ENCODE data around the gene MYBPHL. TPM values are rescaled to one million over a fixed set of nuclear protein-coding genes. Genes with fewer than 3 reads are reported as not detected.

MYBPHL gene
- total RNA-seq, 1 donor = not detected

- no peak overlapping the region for H3K4me2 ChIP-seq (ENCODE audit: insufficient read depth, low read length)
- DNase-seq (ENCODE audit: insufficient read length, low spot score, missing footprints) = peak; percentile 78
- H3K36me3 ChIP-seq (ENCODE audit: insufficient read depth, low read length) = no peaks in the 10 kb centered on the region
- H4K20me1 ChIP-seq (ENCODE audit: insufficient read depth, low read length) = no peaks in the 10 kb centered on the region
- H3K27me3 ChIP-seq (ENCODE audit: insufficient read depth, low read length) = no peaks in the 10 kb centered on the region
- H3K4me1 ChIP-seq (ENCODE audit: insufficient read depth, low read length) = peaks cover 6% of the 10 kb centered on the region
- no peak overlapping the region for H3K4me3 ChIP-seq (ENCODE audit: insufficient read depth, low read length)
- no peaks in the 10 kb centered on the region for H3K79me2 ChIP-seq (ENCODE audit: insufficient read depth, low read length)
- TF ChIP-seq, protein P1, sequence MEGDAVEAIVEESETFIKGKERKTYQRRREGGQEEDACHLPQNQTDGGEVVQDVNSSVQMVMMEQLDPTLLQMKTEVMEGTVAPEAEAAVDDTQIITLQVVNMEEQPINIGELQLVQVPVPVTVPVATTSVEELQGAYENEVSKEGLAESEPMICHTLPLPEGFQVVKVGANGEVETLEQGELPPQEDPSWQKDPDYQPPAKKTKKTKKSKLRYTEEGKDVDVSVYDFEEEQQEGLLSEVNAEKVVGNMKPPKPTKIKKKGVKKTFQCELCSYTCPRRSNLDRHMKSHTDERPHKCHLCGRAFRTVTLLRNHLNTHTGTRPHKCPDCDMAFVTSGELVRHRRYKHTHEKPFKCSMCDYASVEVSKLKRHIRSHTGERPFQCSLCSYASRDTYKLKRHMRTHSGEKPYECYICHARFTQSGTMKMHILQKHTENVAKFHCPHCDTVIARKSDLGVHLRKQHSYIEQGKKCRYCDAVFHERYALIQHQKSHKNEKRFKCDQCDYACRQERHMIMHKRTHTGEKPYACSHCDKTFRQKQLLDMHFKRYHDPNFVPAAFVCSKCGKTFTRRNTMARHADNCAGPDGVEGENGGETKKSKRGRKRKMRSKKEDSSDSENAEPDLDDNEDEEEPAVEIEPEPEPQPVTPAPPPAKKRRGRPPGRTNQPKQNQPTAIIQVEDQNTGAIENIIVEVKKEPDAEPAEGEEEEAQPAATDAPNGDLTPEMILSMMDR (IDR thresholded peaks at IDR 0.05; ENCODE audit: extremely low read depth, low read depth, low read length) = no peak
- no peaks in the 10 kb centered on the region for H3K9me3 ChIP-seq (ENCODE audit: low read depth, low read length)
- no peak overlapping the region for H3K27ac ChIP-seq (ENCODE audit: low read depth, low read length)
- H2AFZ ChIP-seq (ENCODE audit: low read length) = no peak overlapping the region
These were observed 41.8 kb downstream of the MYBPHL start for GRCh38 chr1:109265016-109265415.

DNA sequence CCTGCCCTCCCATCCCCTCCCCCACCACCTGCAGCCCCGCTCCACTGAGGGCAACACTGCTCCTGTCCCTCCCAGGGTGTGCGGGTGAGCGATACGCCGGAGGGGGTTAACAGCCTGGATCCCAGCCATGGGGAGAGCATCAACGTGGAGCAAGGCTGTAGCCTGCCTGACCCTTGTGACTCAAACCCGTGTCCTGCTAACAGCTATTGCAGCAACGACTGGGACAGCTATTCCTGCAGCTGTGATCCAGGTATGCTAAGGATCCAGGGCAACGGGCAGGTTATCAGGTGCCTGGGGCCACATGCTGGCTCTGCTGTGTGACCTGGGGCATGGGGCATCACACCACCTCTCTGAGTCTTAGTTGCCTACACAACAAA lies 42.4 kb downstream of the MYBPHL start:
- H3K4me2 ChIP-seq (ENCODE audit: insufficient read depth, low read length) = no peak overlapping the region
- no peak overlapping the region for H3K27ac ChIP-seq (ENCODE audit: low read depth, low read length)
- no peaks in the 10 kb centered on the region for H3K36me3 ChIP-seq (ENCODE audit: insufficient read depth, low read length)
- H3K4me1 ChIP-seq (ENCODE audit: insufficient read depth, low read length) = peaks cover 6% of the 10 kb centered on the region
- H3K4me3 ChIP-seq (ENCODE audit: insufficient read depth, low read length) = no peak overlapping the region
- H3K79me2 ChIP-seq (ENCODE audit: insufficient read depth, low read length) = no peaks in the 10 kb centered on the region
- H4K20me1 ChIP-seq (ENCODE audit: insufficient read depth, low read length) = no peaks in the 10 kb centered on the region
- no peak overlapping the region for H2AFZ ChIP-seq (ENCODE audit: low read length)
- DNase-seq (ENCODE audit: insufficient read length, low spot score, missing footprints) = peak; percentile 60
- no peaks in the 10 kb centered on the region for H3K27me3 ChIP-seq (ENCODE audit: insufficient read depth, low read length)
- TF ChIP-seq, protein P1 (IDR thresholded peaks at IDR 0.05; ENCODE audit: extremely low read depth, low read depth, low read length) = no peak
- H3K9me3 ChIP-seq (ENCODE audit: low read depth, low read length) = no peaks in the 10 kb centered on the region

DNA sequence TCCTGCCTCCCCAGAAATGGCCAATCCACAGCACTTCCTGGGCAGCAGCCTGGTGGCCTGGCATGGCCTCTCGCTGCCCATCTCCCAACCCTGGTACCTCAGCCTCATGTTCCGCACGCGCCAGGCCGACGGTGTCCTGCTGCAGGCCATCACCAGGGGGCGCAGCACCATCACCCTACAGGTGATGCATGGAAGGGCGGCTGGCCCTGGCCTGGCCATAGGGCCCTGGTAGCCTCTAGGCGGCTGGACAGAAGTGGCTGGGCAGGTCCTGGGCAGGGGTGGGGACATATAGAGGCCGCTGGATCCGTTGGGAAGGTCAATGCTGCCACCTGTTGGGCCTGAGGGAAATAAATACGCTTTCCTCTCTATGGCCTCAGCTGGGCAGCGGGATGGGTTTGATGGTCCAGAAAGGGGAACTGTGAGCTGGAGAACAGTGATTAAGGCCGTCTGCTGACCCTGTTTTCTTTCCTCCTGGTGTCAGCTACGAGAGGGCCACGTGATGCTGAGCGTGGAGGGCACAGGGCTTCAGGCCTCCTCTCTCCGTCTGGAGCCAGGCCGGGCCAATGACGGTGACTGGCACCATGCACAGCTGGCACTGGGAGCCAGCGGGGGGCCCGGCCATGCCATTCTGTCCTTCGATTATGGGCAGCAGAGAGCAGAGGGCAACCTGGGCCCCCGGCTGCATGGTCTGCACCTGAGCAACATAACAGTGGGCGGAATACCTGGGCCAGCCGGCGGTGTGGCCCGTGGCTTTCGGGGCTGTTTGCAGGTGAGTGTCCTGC lies 43.0 kb downstream of the MYBPHL start:
- no peaks in the 10 kb centered on the region for H3K36me3 ChIP-seq (ENCODE audit: insufficient read depth, low read length)
- H3K9me3 ChIP-seq (ENCODE audit: low read depth, low read length) = no peaks in the 10 kb centered on the region
- peaks cover 6% of the 10 kb centered on the region for H3K4me1 ChIP-seq (ENCODE audit: insufficient read depth, low read length)
- H3K27ac ChIP-seq (ENCODE audit: low read depth, low read length) = no peak overlapping the region
- no peak overlapping the region for H3K4me2 ChIP-seq (ENCODE audit: insufficient read depth, low read length)
- H2AFZ ChIP-seq (ENCODE audit: low read length) = peak overlapping the region; percentile 50
- H3K27me3 ChIP-seq (ENCODE audit: insufficient read depth, low read length) = no peaks in the 10 kb centered on the region
- no peaks in the 10 kb centered on the region for H3K79me2 ChIP-seq (ENCODE audit: insufficient read depth, low read length)
- DNase-seq (ENCODE audit: insufficient read length, low spot score, missing footprints) = peak; percentile 100
- no peak overlapping the region for H3K4me3 ChIP-seq (ENCODE audit: insufficient read depth, low read length)
- TF ChIP-seq, protein P1 (IDR thresholded peaks at IDR 0.05; ENCODE audit: extremely low read depth, low read depth, low read length) = peak; percentile 95
- no peaks in the 10 kb centered on the region for H4K20me1 ChIP-seq (ENCODE audit: insufficient read depth, low read length)

DNA sequence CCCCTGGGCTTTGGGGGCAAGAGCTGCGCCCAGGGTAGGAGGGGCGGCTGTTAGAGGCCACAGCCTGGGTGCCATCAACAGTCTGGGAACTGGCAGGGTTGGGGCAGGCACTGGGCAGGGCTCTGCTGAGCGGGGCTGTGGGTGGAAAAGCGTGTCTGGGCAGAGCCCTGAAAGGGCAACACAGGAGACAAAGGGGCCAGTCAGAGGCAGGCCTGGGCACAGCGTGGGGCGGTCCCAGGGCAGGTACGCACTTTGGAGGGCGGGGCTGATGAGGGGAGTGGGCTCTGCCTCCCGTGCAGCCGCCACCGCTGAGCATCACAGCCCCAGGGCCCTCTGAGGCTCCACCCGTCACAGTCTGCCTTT lies 43.6 kb downstream of the MYBPHL start:
- no peak overlapping the region for H3K27ac ChIP-seq (ENCODE audit: low read depth, low read length)
- peak overlapping the region; percentile 50 for H2AFZ ChIP-seq (ENCODE audit: low read length)
- H4K20me1 ChIP-seq (ENCODE audit: insufficient read depth, low read length) = no peaks in the 10 kb centered on the region
- no peaks in the 10 kb centered on the region for H3K36me3 ChIP-seq (ENCODE audit: insufficient read depth, low read length)
- no peaks in the 10 kb centered on the region for H3K27me3 ChIP-seq (ENCODE audit: insufficient read depth, low read length)
- no peak overlapping the region for H3K4me3 ChIP-seq (ENCODE audit: insufficient read depth, low read length)
- no peak overlapping the region for H3K4me2 ChIP-seq (ENCODE audit: insufficient read depth, low read length)
- no peaks in the 10 kb centered on the region for H3K9me3 ChIP-seq (ENCODE audit: low read depth, low read length)
- TF ChIP-seq, protein P1 (IDR thresholded peaks at IDR 0.05; ENCODE audit: extremely low read depth, low read depth, low read length) = no peak
- peak; percentile 85 for DNase-seq (ENCODE audit: insufficient read length, low spot score, missing footprints)
- H3K79me2 ChIP-seq (ENCODE audit: insufficient read depth, low read length) = no peaks in the 10 kb centered on the region
- peaks cover 6% of the 10 kb centered on the region for H3K4me1 ChIP-seq (ENCODE audit: insufficient read depth, low read length)

Measured in osteoblast (primary cell).